Kasumi-1 (cell line): Measurements from ENCODE around the gene CFAP410.

Experiments used
- DNase-seq, 2 experiments: peaks; one replicate each; lab custom pipeline; 2025; lab: John Stamatoyannopoulos, UW

Gene CFAP410

DNA sequence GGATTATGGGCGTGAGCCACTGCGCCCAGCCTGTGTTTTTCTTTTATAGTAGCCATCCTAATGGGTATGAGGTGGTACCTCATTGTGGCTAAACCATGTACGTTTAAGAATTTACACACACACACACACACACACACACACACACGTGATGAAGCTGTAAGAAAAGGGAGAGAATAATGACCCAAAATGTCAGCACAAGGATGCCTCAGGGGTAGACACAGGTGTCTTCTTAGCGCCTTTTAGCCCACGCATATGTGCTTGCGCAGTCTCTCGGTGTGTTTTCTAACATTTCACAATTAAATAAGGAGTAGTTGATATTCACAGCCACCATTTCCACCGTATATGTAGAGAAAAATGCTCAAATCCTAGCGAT, 40.1 kb downstream of the CFAP410 start:
- DNase-seq, result peak in 1 of 2 experiments; percentile 55

- DNase-seq, result no peak
These were observed 40.9 kb downstream of the CFAP410 start for GRCh38 chr21:44298301-44298700.

DNA sequence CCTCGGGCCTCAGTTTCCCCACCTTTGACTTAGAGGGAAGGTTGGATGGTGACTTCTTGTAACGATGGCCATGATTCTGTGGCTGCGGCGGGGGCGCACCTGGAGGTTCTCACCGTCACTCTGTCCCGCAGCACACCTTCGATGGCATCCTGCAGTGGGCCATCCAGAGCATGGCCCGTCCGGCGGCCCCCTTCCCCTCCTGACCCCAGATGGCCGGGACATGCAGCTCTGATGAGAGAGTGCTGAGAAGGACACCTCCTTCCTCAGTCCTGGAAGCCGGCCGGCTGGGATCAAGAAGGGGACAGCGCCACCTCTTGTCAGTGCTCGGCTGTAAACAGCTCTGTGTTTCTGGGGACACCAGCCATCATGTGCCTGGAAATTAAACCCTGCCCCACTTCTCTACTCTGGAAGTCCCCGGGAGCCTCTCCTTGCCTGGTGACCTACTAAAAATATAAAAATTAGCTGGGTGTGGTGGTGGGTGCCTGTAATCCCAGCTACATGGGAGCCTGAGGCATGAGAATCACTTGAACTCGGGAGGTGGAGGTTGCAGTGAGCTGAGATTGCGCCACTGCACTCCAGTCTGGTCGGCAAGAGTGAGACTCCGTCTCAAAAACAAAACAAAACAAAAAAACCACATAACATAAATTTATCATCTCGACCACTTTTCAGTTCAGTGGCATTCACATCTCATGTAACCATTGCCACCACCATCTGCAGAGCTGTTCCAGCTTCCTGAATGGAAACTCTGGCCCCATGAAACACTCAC, 41.5 kb downstream of the CFAP410 start:
- peak; percentile 84 to 88 for DNase-seq

DNA sequence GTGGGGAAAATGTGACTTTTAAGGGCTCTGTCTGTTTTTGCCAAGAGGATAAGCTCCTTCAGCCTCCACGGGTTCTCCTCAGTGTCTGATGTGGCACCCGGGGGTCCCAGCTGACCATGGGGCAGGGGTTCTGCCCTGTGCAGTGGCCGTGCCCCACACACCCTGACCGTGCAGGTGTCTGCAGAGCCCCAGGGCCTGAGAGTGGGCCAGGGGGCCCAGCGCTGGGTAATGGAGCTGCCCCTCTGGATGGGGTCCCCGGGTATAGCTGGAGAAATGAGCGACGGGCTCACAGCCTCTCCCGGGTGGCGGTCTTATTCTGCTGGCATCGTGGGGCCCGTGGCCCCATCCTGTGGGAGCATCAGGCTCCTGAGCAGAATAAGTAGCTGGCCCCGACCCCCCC, 42.3 kb downstream of the CFAP410 start:
- DNase-seq, result no peak

- no peak for DNase-seq
These were observed 43.1 kb downstream of the CFAP410 start for GRCh38 chr21:44296103-44296519.

DNA sequence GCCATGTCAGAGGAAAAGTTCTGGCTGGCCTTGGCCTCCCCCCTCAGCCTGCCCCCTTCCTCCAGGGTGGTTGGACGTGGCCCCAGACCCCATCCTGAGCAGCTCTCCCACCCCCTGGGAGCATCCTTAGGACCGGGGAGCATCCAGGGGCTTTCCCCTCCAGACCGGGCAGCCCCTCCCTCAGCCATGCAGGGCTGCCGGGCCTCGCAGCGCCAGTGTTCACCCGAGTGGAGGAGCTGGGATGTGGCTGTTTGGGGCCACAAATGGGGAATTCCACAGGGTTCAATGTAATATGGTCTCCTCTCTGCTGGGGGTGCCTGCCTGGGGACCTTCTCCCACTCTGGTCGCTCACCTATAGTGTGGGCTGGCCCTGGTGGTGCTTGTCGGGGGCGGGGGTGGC, 43.5 kb downstream of the CFAP410 start:
- no peak for DNase-seq

GRCh38 chr21:44295163-44295573, 44.0 kb downstream of the CFAP410 start:
- no peak for DNase-seq

GRCh38 chr21:44294391-44295162, 44.6 kb downstream of the CFAP410 start:
- peak in 1 of 2 experiments; percentile 10 for DNase-seq

- DNase-seq, result no peak
These were observed 45.5 kb downstream of the CFAP410 start for GRCh38 chr21:44293551-44294231.

- no peak for DNase-seq
These were observed 46.4 kb downstream of the CFAP410 start for GRCh38 chr21:44292812-44293195.

DNA sequence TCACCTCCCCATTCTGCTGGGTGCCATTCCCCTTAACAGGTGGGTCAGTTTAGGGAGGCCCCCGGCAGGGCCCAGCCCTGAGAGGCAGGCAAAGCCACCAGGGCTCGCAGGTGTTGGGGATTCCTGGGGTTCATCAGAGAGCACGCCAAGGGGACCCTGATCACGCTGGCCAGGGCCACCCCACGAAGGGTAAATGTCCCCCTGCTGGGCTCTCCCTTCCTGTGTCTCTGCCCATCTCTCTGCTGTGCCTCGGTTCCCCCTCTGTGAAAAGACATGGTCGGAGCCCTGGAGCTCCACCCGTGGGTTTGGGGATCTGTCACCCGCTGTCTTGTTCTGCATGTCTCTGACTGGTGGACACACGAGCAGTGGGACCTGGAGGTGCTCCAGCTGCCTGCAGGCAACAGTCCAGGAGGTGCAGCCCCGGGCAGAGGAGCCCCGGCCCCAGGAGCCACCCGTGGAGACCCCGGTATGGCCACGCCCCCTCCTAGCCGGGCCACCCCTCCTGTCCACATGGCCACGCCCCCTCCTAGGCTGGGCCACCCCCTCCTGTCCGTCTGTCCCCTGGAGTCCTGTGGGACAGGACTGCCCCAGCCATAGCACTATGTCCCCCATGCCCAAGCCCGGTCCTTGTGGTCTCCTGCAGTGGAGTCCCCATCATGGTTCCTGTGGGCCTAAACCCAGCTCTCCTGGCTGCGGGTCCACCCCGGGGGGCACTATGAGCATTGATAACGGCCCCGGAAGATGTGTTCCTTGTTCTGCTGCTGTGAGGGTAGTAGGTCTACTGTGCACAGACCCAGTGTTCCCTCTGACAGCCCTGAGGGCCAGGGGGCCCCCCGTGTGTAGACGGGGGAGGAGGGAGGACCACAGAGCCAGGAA, 47.0 kb downstream of the CFAP410 start:
- no peak for DNase-seq

DNA sequence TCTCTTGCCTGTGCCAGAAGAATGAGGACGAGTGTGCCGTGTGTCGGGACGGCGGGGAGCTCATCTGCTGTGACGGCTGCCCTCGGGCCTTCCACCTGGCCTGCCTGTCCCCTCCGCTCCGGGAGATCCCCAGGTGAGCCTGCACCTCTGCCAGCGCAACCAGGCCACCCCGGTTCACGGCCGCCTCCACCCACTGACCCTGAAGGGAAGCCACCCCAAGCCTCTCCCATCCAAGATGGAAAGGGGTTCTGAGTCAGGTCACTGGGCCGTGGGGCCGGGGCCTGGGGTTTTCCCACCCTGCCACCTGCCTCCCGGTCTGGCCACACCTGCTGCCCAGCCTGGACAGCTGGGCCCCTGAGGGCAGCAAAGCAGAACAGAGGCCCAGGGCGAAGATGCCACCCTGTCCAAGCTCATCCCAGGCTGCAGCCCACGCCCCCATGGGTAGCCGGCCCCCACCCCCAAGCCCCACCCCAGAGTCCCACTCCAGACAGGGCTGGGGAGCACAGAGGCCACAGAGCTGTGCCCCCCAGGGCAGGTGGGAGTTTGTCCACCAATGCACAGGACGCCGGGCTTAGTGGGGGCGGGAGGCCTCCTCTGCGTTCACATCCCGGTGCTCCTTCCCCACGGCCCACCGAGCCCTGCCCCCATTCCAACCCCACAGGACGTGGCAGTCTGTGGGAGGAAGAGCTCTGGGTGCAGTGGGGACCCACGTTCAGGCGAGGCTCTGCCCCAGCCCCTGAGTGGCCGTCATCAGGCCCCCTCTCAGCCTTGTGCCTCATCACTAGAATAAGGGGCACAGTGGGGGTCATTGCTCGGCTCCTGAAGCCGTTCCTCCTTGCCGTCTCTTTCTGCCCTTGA, 47.9 kb downstream of the CFAP410 start:
- DNase-seq, result no peak

GRCh38 chr21:44290327-44291077, 48.7 kb downstream of the CFAP410 start:
- DNase-seq, result no peak

DNA sequence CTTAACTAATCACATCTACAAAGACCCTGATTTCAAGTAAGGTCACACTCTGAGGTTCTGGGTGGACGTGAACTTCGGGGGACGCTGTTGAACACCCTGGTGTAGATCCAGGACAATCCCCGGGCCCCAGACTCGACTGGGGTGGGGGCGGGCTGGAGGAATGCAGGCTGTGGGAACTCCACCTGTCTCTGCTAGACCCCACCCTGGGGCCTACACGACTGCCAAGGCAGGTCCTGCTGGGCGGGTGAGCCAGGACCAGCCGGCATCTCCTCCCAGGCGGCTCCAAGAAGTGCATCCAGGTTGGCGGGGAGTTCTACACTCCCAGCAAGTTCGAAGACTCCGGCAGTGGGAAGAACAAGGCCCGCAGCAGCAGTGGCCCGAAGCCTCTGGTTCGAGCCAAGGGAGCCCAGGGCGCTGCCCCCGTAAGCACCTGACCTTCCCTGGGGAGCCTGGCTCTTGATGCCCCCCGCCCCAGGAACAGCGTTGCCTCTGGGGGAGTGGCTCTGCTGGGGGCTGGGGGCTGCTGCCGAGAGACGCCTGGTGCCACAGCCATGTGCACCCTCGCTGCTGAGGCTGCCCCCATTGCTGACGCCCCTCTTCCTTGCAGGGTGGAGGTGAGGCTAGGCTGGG, 49.7 kb downstream of the CFAP410 start:
- no peak for DNase-seq

GRCh38 chr21:44288251-44289110, 50.7 kb downstream of the CFAP410 start:
- DNase-seq, result no peak

GRCh38 chr21:44286716-44287632, 52.2 kb downstream of the CFAP410 start:
- no peak for DNase-seq

DNA sequence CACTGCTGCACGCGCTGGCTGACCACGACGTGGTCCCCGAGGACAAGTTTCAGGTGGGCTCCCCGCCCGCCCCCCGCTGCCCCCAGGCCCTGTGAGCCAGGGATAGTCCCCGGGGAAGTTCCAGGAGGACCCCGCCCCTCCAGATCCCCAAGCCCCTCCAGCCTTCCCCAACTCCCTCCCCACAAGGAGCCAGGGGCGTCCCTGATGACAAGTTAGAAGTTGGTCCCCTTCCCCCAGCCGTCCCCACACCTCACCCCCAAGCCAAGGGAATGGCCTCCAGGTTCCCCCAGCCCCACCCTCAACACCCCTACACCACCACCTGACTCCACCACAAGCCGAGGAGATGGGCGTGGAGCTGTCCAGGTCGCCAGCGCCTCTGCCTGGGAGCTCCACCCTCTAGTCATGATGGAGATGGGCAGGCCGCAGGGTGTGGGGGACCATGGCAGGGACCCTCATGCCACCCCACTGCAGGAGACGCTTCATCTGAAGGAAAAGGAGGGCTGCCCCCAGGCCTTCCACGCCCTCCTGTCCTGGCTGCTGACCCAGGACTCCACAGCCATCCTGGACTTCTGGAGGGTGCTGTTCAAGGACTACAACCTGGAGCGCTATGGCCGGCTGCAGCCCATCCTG, 53.0 kb downstream of the CFAP410 start:
- no peak for DNase-seq
